GM19397 (cell line): ENCODE data around the gene MRPS33.
"Not testable (repeated sequence)": the region's sequence is repeated elsewhere in the genome, so short reads cannot be mapped to it uniquely, and the experiment has no call there.

ENCODE experiments used
- ATAC-seq: cut with Tn5 transposase; IDR thresholded peaks from one replicate; pipeline ENCODE4 v1.9.1; 2021; ENCODE audit warnings: mild to moderate bottlenecking, moderate library complexity; ENCODE audit not compliant: unreplicated experiment

Gene MRPS33

DNA sequence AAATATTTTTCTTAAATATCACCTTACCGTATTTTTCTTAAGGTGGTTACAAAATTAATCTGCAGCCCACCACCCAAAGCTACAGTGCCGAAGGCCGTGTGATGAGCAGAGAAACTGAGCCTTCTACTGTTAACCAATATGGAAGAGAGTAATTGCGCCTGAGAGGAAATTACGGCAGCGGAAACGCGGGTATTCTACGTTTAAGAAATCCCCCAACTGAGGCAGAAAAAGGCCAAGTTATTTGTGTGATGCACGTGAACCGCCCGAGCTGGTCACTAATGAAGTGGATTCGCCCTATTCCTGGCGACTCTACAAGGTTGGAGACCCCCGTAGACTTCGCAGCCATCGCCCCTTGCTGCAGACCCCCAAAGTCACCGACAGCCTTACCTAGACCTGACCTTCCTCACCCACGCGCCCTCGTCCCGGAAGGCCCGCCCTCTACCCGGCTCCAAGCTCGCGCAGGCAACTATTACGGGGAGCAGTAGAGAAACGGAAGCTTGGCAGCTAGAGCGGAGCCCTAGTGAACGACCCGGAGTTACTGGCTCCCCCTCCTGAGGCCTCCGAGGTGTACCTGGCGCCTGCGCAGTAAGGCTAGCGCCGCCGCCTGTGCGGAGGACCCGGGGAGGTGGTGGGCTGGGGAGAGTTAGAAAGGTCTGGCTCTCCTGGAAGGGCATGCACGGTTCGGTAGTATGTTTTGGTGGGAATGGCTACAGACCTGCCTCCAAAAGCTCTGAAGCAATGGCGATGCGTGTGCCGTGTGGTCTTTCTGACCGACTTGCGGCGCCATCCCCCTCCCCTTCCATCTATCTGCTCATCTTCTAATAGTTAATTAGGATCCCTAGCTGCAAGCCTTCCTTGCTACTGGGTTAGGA is at the start of gene MRPS33:
Gene MRPS33 (minus strand): TSS at position 429 of the 872 bp plus-strand sequence. CDS start 4,319 bp downstream, outside the sequence.
- peak; percentile 98 for ATAC-seq

DNA sequence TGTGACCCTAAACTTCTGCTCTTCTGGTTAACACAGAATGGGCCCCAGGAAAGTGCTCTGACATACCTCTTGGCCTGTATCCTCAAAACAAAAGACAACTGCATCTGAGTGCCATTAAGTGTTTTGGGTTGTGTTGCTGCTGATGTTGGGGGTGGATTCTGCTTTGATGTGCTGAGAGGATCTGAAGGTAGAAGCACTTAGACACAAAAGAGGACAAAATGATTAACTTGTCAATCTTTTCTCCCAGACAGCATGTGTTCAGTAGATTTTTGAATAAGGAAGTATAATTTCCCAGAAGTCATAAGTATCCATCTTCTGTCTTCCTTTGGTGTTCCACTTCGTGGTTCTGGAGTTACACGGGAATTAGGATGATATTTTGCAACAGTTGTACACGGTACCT is 43.0 kb upstream of the MRPS33 start:
- ATAC-seq: no peak

DNA sequence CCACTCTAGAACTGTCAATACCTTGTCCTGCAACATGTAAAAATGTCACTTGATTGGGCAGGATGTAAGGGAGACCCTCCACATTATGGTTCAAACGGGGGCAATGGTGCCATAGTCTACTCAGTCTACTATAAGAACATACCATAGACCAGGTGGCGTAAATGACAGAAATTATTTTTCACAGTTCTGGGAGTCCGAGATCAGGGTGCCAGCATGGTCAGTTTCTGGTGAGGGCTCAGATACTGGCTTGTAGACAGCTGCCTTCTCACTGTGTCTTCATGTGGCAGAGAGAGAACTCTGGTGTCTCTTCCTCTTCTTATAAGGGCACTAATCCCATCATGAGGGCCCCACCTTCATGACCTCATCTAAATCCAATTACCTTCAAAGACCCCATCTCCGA is 40.4 kb upstream of the MRPS33 start:
- no peak for ATAC-seq

DNA sequence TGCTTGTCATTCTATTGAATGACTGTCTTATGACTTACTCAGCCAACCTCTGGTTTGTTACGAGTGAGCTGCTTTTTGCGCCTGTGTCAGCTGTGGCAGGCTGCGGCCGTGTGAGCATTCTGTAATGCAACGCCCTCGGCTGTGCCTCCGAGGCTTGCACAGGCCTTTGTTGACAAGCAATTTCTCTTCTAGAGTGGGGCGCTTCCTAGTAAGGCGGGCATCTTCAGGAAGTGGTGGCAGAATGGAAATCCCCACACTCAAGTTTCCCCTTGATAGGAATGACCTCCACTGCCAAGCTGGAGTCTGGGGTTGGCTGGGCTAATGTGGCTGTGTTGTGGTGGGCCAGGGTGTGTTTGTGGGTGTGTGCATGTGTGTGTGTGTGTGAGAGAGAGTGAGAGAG is 38.9 kb upstream of the MRPS33 start:
- no peak for ATAC-seq

DNA sequence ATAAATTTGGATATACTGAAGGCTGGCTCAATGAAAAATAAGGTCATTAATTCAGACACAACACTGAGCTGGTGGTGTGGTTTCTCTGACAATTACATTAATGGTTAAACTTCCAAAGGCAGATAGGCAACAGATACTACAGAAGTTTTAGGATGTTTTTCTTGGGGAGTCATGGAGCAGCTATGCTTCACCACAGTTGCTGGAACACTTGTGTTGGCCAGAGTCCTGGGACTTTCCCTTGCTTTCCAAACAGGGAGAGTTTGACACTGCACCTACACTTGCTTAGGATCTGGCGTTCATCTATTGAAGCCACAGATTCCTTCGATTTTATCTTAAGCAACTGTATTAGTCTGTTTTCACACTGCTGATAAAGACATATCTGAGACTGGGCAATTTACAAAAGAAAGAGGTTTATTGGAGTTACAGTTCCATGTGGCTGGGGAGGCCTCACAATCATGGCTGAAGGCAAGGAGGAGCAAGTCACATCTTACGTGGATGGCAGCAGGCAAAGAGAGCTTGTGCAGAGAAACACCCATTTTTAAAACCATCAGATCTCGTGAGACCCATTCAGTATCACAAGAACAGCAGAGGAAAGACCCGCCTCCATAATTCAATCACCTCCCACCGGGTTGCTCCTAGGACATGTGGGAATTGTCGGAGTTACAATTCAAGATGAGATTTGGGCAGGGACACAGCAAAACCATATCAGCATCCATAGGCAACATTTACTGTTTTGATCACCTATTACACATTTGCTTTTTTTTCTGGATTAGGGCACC is 31.3 kb upstream of the MRPS33 start:
- no peak for ATAC-seq

DNA sequence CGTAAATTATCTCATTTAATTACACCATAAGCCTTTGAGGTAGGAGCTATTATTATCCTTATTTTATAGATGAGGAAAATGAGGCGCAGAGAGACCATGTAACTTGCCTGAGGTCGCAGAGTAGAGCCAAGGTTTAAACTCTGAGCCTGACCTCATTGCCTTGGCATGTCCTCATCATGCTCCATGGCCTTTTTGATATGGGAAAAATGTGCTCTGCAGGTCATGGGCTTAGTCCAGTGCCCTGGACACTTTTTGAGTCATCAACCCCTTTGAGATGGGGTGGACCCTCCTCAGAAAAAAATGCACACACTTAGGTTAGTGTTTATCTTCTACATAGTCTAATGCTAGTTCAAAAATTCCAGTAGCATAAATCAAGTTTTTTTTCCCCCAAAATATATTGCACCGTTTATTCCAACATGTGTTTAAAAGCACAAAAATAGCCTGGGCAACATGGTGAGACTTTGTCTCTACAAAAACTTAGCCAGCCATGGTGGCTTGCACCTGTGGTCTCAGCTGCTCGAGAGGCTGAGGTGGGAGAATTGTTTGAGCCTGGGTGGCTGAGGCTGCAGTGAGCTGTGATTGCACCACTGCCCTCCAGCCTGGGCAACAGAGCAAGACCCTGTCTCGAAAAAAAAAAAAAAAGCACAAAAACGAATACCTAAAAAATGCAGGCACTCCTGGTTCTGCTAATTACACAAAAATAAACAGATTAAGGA is 30.5 kb upstream of the MRPS33 start:
- no peak for ATAC-seq

DNA sequence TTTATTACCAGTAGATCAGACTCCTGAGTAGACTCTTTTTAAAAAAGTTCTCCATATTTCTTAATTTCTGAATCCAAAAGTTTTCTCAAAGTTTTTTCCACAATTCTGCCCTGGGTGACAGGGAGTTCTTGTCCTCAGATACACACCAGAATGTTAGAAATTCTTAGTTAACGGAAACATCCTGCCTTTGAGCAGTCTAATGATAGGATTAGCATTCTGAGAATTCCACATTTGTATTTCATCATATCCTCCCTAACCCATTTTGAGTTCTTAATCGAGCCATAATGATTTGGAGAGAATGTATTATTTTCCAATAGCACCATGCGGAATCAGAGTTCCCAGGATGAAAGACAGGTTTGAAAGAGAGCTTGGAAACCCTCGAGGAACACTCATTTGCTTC is 28.9 kb upstream of the MRPS33 start:
- no peak for ATAC-seq

DNA sequence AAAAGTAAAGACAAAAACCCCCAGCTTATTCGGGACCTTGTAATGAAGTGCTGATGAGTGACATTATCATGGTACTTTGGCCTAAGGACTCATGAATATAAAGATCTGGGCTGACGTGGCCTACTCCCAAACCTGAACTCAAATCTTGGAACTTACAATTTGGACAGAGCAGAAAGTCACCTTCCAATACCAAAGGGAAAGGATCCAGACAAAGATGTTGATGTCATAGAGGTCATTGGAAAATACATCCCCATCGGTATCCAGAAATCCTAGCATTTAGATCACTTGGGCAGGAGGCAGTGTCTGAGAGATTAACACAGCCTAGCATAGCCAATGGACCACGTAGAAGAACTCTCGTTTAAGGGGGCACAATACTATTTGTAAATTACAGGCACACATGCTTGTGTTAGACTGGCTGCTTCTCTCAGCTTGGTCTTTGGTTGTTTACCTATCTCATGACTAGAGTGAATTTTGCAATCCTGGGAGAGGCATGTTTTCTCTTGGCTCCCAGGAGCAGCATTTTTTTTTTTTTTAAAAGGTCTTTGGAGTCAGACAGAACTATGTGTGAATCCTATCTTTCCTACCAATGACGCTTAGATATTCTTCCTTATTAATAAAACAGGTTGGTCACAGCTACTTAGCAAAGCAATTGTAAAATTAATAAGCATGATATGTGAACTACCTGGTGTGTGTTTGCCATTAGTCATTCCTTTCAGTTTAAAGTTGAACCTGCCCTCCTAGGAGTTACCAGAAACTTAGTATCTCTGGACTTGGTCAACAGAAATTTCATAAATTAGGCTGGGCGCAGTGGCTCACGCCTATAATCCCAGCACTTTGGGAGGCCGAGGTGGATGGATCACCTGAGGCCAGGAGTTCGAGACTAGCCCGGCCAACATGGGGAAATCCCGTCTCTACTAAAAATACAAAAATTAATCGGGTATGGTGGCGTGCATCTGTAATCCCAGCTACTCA is 27.8 kb upstream of the MRPS33 start:
- ATAC-seq: no peak

DNA sequence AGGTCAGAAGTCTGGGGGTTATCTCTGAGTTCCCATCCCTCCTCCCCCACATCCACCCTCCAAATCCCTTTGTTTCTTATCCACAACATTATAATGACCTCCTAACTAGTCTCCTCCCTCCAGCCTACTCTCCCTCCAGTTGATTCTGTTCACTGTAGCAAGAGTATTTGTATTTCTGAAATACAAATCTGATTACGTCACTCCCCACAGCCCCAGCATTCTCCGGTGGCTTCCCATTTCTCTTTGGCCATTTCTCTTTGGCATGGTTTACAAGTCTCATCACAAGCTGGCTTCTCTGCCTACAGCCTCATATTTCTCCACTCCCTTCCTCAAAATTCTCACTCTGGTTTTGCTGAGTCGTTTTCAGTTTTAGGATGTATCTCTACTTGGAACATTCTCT is 24.6 kb upstream of the MRPS33 start:
- no peak for ATAC-seq

DNA sequence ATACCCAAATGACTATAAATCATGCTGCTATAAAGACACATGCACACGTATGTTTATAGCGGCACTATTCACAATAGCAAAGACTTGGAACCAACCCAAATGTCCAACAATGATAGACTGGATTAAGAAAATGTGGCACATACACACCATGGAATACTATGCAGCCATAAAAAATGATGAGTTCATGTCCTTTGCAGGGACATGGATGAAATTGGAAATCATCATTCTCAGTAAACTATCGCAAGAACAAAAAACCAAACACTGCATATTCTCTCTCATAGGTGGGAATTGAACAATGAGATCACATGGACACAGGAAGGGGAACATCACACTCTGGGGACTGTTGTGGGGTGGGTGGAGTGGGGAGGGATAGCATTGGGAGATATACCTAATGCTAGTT is 23.3 kb upstream of the MRPS33 start:
- not testable (repeated sequence) for ATAC-seq

DNA sequence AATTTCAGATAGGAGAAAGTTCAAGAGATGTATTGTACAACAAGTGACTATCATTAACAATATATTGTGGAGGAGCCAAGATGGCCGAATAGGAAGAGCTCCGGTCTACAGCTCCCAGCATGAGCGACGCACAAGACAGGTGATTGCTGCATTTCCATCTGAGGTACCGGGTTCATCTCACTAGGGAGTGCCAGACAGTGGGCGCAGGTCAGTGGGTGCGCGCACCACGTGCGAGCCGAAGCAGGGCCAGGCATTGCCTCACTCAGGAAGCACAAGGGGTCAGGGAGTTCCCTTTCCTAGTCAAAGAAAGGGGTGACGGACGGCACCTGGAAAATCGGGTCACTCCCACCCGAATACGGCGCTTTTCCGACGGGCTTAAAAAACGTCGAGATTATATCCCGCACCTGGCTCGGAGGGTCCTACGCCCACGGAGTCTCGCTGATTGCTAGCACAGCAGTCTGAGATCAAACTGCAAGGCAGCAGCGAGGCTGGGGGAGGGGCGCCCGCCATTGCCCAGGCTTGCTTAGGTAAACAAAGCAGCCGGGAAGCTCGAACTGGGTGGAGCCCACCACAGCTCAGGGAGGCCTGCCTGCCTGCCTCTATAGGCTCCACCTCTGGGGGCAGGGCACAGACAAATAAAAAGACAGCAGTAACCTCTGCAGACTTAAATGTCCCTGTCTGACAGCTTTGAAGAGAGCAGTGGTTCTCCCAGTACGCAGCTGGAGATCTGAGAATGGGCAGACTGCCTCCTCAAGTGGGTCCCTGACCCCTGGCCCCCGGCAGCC is 18.0 kb upstream of the MRPS33 start:
- not testable (repeated sequence) for ATAC-seq

DNA sequence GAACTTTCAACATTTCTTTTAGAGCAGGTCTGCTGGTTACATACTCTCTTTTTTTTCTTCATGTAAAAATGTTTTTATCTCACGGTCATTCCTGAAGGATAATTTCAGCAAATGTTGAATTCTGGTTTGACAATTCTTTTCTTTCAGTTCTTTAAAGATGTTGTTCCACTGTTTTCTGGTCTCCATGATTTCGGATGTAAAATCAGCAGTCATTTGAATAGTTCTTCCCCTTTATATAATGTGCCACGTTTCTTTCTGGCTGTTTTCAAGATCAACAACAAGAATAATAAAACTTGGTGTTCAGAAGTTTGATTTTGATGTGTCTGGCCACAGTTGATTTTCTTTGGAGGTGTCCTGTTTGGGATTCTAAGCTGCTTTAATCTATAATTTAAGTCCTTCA is 14.0 kb upstream of the MRPS33 start:
- no peak for ATAC-seq

DNA sequence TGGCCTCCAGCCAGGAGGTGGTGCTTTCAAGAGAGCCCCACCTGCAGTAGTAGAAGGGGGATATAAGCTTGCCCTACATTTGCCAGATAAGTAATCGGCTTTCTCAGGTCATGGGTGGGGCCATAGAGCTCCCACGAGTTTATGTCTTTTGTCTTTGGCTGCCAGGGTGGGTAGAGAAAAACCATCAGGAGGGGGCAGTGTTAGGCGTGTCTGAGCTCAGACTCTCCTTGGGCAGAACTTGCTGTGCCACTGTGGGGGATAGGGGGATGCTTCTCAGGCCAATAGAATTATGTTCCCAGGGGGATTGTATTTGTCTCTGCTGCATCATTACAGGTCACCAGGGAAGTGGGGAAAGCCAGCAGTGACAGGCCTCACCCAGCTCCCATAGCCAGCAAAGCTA is 12.3 kb upstream of the MRPS33 start:
- ATAC-seq: no peak

DNA sequence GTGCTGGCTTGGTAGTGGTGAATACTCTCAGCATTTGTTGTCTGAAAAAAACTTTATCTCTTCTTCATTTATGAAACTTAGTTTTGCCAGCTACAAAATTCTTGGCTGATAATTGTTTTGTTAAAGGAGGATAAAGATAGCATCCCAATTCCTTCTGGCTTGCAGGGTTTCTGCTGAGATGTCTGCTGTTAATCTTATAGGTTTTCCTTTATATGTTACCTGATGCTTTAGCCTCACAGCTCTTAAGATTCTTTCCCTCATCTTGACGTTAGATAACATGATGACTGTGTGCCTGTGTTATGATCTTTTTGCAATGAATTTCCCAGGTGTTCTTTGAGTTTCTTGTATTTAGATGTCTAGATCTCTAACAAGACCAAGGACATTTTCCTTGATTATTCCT is 9.9 kb upstream of the MRPS33 start:
- ATAC-seq: no peak

DNA sequence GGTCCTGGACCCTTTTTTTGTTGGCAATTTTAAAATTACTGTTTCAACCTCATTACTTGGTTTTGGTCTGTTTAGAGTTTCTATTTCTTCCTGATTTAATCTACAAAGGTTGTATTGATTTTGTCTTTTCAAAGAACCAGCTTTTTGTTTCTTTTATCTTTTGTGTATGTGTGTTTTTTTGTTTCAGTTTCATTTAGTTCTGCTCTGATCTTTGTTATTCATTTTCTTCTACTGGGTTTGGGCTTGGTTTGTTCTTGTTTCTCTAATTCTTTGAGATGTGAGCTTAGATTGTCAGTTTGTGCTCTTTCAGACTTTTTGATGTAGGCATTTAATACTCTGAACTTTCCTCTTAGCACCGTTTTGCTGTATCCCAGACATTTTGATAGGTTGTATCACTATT is 8.5 kb upstream of the MRPS33 start:
- no peak for ATAC-seq

DNA sequence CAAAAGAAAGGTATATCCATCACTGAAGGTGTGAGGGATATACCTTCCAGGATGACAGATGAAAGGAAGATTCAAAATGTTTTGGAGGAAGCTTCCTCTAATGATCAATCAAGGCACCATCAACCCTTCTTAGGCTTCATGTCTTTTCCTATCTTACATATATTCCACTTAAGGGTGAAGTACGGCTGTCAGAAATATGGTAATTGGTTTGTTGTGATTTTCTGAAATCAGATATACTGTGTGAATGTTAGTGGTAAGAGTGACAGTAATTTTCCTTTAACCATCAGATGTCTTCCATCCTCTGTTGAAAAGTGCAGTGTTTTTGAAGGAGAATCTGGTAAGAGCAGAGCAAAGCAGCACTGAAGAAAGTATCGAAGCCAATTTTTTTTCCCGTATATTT is 2.8 kb upstream of the MRPS33 start:
- ATAC-seq: no peak

DNA sequence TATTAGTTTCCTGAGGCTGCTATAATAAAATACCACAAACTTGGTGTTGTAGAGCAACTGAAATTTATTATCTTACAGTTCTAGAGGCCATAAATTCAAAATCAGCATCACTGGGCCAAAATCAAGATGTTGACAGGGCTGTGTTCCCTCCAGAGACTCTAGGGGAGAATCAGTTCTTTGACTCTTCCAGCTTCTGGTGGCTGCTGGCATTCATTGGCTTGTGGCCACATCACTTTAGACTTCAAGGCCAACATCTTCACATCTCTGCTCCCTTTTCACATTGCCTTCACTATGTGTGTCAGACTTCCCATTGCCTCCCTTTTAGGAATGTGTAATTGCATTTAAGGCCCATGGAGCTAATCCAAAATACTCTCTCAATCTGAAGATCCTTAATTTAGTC is 1.6 kb upstream of the MRPS33 start:
- ATAC-seq: no peak

DNA sequence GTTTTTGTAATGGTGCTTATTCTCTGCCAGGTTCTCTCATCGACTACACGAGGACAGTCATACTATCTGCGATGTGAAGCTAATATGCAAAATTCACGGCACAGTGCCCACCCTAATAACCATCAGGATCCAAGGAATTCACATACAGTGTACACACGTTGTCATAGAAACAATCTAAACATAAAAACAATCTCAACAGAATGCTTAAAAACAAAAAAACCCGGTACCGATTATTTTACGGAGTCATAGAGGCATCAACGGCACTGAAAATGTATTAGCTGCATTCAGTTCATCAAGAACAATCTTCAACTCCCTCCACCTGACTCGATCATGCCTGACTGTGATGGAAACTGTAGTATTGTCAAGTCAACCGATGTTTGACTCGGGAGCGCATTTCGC is 628 bp downstream of the MRPS33 start:
- peak; percentile 2 for ATAC-seq

DNA sequence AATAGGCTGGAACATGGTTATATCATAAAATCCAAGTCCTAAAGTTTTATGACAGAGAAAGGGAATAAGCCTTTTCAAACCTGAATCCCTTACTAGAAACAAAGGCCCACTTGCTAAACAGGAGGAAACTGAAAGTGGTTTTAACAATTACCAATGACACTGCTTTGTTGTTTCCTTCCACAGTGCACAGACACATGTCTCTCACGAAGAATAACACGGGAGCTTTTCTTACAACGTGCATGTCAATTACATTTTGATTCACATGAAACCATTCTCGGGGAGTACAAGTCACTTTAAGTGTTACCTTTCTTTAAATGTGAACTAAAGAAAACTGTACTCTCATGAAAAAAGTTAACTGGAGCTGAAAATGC is 1.4 kb downstream of the MRPS33 start:
- no peak for ATAC-seq
